Right lobe of liver (tissue), 6 donors: Measurements from ENCODE around the gene AKAP7. TPM values are rescaled to one million over a fixed set of nuclear protein-coding genes. Genes with fewer than 3 reads are reported as not detected.
"Not testable (repeated sequence)": the region's sequence is repeated elsewhere in the genome, so short reads cannot be mapped to it uniquely, and the experiment has no call there.

Experiments used
- ATAC-seq, 4 donors: fragments of 200-7000 bp; cut with Tn5 transposase; one replicate each; pipeline ENCODE4 v1.9.1; 2020; ENCODE audit warnings: mild to moderate bottlenecking in 4 of 4, moderate library complexity in 4 of 4
- DNase-seq, 3 donors: peaks; one replicate each; pipeline ENCODE4 v3.0.0-alpha.2; 2020
- H3K27ac ChIP-seq, 3 donors: fragments of 200-600 bp; one replicate each; pipeline ENCODE4 v1.8.0; 2022
- H3K27me3 ChIP-seq, 2 donors: fragments of 200-600 bp; one replicate each; pipeline ENCODE4 v1.8.0; 2022
- H3K36me3 ChIP-seq, 4 donors: fragments of 200-600 bp; sonication (generic) in 1 of 4; one replicate each; pipeline versions ENCODE4 v1.5.1 to v1.8.0; 2017 to 2022; ENCODE audit warnings: control low read depth in 1 of 4
- H3K4me1 ChIP-seq, 4 donors: fragments of 200-600 bp; sonication (generic) in 1 of 4; one replicate each; pipeline versions ENCODE4 v1.5.1 to v1.8.0; 2017 to 2022; ENCODE audit warnings: control low read depth in 1 of 4
- H3K4me3 ChIP-seq, 3 donors: fragments of 200-600 bp; one replicate each; pipeline ENCODE4 v1.8.0; 2022
- H3K9me3 ChIP-seq, 4 donors: fragments of 200-600 bp; sonication (generic) in 1 of 4; one replicate each; pipeline versions ENCODE4 v1.5.1 to v1.8.0; 2017 to 2022; ENCODE audit warnings: control low read depth in 1 of 4
- CTCF ChIP-seq, 4 donors: fragments of 200-600 bp in 3 of 4; fragments of 450-650 bp in 1 of 4; IDR thresholded peaks; one replicate each; pipeline versions ENCODE4 v1.5.1 to v1.8.0; 2016 to 2022; ENCODE audit warnings: antibody characterized with exemption in 4 of 4, mild to moderate bottlenecking in 2 of 4
- POLR2A ChIP-seq: fragments of 450-650 bp; IDR thresholded peaks from one replicate; pipeline ENCODE4 v1.6.1; 2017; ENCODE audit warnings: antibody characterized with exemption, mild to moderate bottlenecking
- WGBS: methylation state at CpG from one replicate; pipeline ENCODE4 v1.1.6; 2018; ENCODE audit warnings: low coverage, low lambda C conversion rate; ENCODE audit not compliant: insufficient coverage; ENCODE audit errors: missing lambda C conversion rate; 5-methylcytosine and 5-hydroxymethylcytosine counted together
- intact Hi-C, 2 donors: fragments of 100-400 bp; cut with DNase I; formaldehyde crosslinking; loops; one replicate each; pipeline versions ENCODE4 v1.11.2 to v1.14.1; 2022
- total RNA-seq, 6 experiments: library from RNA; depleted of rRNA in 2 of 6; stranded (reverse); fragments of >200 nt in 2 of 6; fragmentation: NEBNext Ultra II Directional in 3 of 6; extraction: Animal tissue kit (Norgen Biotek cat#: 25700) in 3 of 6; gene quantifications; one replicate each; pipeline versions ENCODE4 v1.1.0 to v1.2.4, GENCODE V29; 2016 to 2023
- donor health status: DM: no; HTN: yes; CAD: no.
- donor health status: DM: no; HTN: no; CAD: no.
- donor health status: DM: no; HTN: no; CAD: no.
- donor health status: DM: no; HTN: yes; CAD: no.
- donor health status: DM: no; HTN: yes; CAD: no.

The AKAP7 gene
- total RNA-seq, 6 experiments from 2014 or later = 8.6 to 16.3 (median 12.6) TPM

DNA sequence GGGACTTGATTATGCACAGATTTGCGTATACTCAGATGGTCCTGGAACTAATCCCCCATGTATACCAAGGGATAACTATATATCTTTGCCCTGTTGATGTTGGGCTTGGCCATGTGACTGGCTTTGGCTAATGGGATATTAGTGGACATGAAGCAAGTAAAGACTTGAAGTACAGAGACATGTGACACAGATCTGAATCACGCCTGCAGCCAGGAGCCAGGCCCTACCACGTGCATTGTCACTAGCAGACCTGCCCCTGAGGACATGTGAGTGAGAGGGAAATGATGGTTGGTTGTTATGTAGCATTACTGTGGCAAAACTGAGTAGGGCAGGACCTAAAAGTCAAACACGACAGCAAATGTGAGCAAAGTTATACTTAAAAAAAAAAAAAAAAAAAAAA is 155.7 kb downstream of the AKAP7 start:
- ATAC-seq = no peak
- WGBS = 100% methylated on average over 3 of the region's 4 CpGs
- TF ChIP-seq CTCF (IDR thresholded peaks at IDR 0.05) (no peak), POLR2A (no peak)

GRCh38 chr6:131292145-131292938 is 157.1 kb downstream of the AKAP7 start:
- DNase-seq = no peak
- H3K27ac ChIP-seq = no peak overlapping the region
- WGBS = 60% methylated on average over 2 of the region's 2 CpGs

More for the DNA sequence above, 155.7 kb downstream of the AKAP7 start:
- Histone ChIP-seq H3K36me3 (no peaks in the 10 kb centered on the region), H3K9me3 (no peaks in the 10 kb centered on the region), H3K27ac (no peak overlapping the region), H3K27me3 (no peaks in the 10 kb centered on the region), H3K4me3 (no peak overlapping the region), H3K4me1 (peaks cover 0 to 9% (median 0%) of the 10 kb centered on the region in 4 donors)
- intact Hi-C loops = no loop called here
- DNase-seq = no peak

GRCh38 chr6:131293472-131293911 is 158.2 kb downstream of the AKAP7 start:
- peak in 3 of 4 donors; percentile 21 to 40 (median 25) for ATAC-seq

More at GRCh38 chr6:131292145-131292938, 157.1 kb downstream of the AKAP7 start:
- Histone ChIP-seq H3K9me3 (no peaks in the 10 kb centered on the region), H3K4me3 (no peak overlapping the region), H3K36me3 (no peaks in the 10 kb centered on the region), H3K27me3 (no peaks in the 10 kb centered on the region), H3K4me1 (peaks cover 0 to 9% (median 0%) of the 10 kb centered on the region in 4 donors)
- no peak for TF ChIP-seq POLR2A
- no peak for TF ChIP-seq CTCF (IDR thresholded peaks at IDR 0.05)
- intact Hi-C loops = no loop called here
- no peak for ATAC-seq

GRCh38 chr6:131295081-131295480 is 159.8 kb downstream of the AKAP7 start:
- TF ChIP-seq POLR2A (no peak), CTCF (IDR thresholded peaks at IDR 0.05) (no peak)
- Histone ChIP-seq H3K9me3 (no peaks in the 10 kb centered on the region), H3K4me3 (no peak overlapping the region), H3K36me3 (no peaks in the 10 kb centered on the region), H3K4me1 (peaks cover 0 to 9% (median 0%) of the 10 kb centered on the region in 4 donors), H3K27ac (no peak overlapping the region), H3K27me3 (no peaks in the 10 kb centered on the region)
- no CpG with 5 or more reads among the region's 10 CpGs for WGBS
- DNase-seq = no peak
- intact Hi-C loops = no loop called here
- ATAC-seq = no peak

More at GRCh38 chr6:131293472-131293911, 158.2 kb downstream of the AKAP7 start:
- Histone ChIP-seq H3K4me1 (peaks cover 0 to 9% (median 0%) of the 10 kb centered on the region in 4 donors), H3K27me3 (no peaks in the 10 kb centered on the region), H3K9me3 (no peaks in the 10 kb centered on the region), H3K4me3 (no peak overlapping the region), H3K36me3 (no peaks in the 10 kb centered on the region), H3K27ac (no peak overlapping the region)
- no peak for DNase-seq
- intact Hi-C loops = no loop called here
- WGBS = 25% methylated on average over 1 of the region's 3 CpGs
- TF ChIP-seq CTCF (IDR thresholded peaks at IDR 0.05) (no peak), POLR2A (no peak)

- WGBS = 92% methylated on average over 6 of the region's 7 CpGs
- ATAC-seq, intact Hi-C loops: not testable (repeated sequence)
These were observed 165.6 kb downstream of the AKAP7 start for GRCh38 chr6:131300826-131301225.

More at GRCh38 chr6:131300826-131301225, 165.6 kb downstream of the AKAP7 start:
- not testable (repeated sequence) for DNase-seq, H3K4me3 ChIP-seq, H3K27me3 ChIP-seq, H3K27ac ChIP-seq, H3K4me1 ChIP-seq, H3K36me3 ChIP-seq, H3K9me3 ChIP-seq
